Activated T-cell treated with anti-CD3 and anti-CD28 coated beads, Interleukin-2, amount 50 U/mL, for 48 hours (primary cell): ENCODE data around the gene DTNB.
"Not testable (repeated sequence)": the region's sequence is repeated elsewhere in the genome, so short reads cannot be mapped to it uniquely, and the experiment has no call there.

ENCODE experiments used
- DNase-seq, 2 experiments: peaks; one replicate each; pipeline ENCODE4 v3.0.0-alpha.2; 2020

The DTNB gene

DNA sequence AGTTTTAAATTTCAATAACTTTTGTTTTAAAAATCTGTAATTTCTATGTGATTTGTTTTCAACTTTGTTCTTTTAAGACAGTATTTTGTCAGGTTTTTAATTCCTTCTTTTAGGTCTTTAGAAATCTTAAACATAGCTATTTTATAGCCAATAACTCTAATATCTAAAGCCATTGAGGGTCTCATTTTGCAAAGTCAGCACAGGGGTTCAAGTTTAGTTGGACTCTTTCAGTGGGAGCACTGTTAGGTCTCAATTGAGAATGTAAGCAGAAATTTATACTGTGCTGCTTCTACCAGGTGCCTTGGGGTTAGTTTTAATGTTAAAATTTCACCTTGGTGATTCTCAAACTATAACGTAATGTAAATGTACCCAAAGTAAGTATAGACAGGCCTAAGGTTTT, 226.4 kb downstream of the DTNB start:
- no peak for DNase-seq

- DNase-seq, result no peak
Measured at GRCh38 chr2:25446122-25446521, 227.3 kb downstream of the DTNB start.

DNA sequence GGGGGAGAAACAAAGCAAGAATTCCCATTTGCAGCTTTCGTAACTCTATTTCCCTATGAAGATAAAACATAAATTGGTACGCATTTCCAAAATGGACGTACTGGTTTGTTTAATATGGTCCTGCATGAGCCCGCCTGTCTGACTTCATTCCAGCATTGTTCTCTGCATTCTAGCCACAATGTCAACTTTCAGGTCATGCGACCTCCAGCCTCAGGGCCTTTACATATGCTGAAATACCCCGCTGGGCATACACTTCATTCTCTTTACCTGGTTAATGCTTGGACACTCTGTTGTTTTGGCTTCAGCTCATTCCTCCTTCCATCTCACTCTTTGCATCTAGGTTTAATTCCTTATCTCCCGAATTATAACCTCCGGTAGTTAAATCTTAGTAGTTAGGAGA, 227.9 kb downstream of the DTNB start:
- no peak for DNase-seq

GRCh38 chr2:25444608-25445270, 228.6 kb downstream of the DTNB start:
- DNase-seq, result no peak

- DNase-seq, result no peak
Measured at GRCh38 chr2:25443766-25444165, 229.6 kb downstream of the DTNB start.

- DNase-seq, result no peak
Measured at GRCh38 chr2:25441353-25441752, 232.0 kb downstream of the DTNB start.

- DNase-seq, result no peak
Measured at GRCh38 chr2:25438793-25439192, 234.6 kb downstream of the DTNB start.

- no peak for DNase-seq
Measured at GRCh38 chr2:25437881-25438662, 235.3 kb downstream of the DTNB start.

- no peak for DNase-seq
Measured at GRCh38 chr2:25435421-25435820, 238.0 kb downstream of the DTNB start.

DNA sequence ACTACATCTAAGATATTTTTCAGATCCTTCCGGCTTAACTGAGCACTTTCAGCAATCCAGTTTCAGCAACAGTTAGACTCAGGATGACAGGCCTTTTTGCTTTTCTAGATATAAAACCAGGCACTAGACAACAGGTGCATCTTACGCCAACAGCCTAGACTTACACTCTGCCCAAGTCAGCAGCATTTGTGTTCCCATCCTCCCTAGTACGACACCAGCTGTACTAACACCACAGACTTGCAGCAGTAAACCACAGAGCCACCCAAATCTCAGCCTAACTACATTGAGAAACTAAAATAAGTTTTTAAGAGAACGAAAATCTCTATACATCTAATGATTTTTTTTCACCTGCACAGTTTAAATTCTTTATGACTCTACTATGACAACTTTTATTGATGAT, 241.8 kb downstream of the DTNB start:
- no peak for DNase-seq

DNA sequence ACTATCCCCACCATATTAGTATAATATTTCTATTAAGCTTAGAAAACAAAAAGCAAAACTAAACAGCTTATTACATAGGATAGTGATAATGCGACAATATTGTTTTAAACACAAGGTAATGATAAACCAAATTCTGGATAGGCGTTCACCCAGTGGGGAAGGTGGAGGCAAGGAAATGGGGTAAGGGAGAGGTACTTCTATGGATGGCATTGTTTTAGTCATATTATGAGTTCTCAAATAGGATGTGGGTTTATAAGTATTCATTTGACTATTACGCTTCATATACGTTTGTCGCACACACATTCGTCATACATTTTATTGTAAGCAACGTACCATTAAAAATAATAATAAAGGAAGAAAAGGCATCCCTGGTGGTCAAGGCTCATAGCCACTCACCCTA, 242.8 kb downstream of the DTNB start:
- DNase-seq, result no peak

DNA sequence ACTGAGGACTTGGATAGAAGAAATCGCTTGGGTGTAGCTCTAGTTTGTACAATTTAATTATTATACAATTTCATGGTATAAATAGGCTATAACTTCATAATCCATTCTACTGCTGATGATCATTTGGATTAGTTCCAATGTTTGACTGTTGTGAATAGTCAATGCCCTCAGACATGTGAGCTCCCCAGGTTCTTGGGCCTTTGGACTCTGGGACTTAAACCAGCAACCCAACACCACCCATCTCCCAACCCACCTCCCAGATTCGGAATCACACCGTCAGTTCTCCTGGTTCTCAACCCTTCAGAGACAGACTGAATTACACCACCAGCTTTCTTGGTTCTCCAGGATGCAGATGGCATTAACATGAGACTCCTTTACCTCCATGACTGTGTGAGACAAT, 247.1 kb downstream of the DTNB start:
- no peak for DNase-seq

DNA sequence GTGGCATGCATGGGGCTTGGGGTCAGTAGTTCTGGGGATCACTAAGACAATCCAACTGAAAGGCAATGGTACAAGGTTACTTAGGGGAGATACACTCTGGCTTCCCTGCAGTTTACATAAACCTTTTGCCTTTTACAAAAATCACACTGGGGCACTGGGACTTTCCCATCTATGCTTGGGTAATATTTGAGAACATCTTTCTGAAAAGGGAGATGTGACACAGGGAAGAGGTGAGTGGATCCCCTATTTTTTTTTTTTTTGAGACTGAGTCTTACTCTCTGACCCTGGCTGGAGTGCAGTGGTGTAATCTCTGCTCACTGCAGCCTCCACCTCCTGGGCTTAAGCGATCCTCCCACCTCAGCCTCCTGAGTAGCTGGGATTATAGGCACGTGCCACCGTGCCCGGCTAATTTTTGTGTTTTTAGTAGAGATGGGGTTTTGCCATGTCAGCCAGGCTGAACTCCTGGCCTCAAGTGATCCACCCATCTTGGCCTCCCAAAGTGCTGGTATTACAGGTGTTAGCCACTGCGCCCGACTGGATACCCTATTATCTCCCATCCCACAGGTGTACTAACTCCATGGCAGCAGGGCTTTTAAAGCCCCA, 248.8 kb downstream of the DTNB start:
- DNase-seq, result no peak

GRCh38 chr2:25421820-25422411, 251.5 kb downstream of the DTNB start:
- no peak for DNase-seq

DNA sequence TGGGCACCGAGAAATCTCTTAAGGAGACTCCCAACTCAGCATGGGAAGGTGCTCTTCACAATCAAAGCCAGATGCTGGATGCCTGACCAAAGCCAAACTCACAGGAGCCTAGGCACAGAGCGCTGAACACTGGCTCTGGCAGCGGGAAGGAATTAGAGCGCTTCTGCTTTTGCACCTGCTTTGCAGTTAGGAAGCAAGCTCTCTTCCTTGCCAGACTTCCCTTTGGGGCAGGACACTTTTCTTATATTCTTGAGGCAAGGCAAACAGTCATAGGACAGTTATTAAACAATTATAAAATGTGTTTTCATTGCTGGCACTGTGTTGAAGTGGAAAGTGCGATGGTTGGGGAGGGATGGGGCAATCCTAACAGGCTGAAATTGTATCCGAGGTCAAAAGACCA, 252.1 kb downstream of the DTNB start:
- DNase-seq, result no peak

DNA sequence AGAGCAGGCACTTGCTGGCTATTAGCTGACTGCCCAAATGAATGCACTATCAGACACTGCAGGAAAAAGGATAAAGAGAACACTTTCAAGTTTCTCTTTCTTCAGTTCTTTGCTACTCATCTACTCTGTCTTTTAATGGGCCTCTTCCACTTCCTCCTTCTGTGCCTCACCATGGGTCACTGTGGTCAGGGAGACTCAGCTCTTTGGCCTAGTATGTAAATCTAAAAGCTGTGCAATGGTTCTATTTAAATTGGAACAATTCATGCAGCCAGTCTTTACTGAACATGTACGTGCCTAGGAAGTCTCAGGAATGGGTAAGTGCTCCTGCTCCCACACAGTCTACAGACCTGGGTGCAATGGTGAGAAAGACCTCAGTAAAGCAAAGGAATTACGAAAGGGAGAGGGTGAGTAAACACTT, 252.5 kb downstream of the DTNB start:
- DNase-seq, result no peak

GRCh38 chr2:25419678-25420242, 253.6 kb downstream of the DTNB start:
- DNase-seq, result no peak

- DNase-seq, result no peak
Measured at GRCh38 chr2:25418944-25419677, 254.3 kb downstream of the DTNB start.

DNA sequence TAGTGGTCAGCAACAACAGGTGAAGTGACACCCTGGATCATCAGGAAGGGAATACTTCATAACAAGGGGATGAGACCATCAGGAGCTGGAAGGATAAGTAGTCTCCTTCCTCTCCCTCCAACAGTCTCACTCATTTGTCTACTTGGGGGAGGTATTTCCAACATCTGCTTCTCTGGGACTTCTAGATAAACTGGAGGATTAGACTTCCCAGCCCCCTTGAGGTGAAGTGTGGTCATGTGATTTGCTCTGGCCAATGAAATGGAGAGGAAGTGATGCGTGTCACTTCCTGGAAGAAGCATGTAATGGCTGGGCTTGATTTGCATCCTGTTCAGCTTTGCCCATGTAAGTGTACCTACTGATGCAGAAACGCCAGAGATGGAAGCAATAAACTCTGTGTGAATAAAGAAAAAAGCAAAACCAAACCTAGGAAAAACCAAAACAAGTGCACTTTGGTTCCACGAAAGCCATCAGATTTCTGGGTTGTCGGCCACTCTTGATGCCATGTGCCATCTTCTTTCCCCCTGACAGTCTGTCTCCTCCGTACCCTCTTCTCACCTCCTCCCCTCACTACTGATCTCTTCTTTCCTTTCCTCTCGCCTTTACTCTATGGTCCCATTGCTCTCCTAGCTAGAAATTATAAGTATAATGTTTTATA, 255.5 kb downstream of the DTNB start:
- no peak for DNase-seq

GRCh38 chr2:25416674-25417073, 256.7 kb downstream of the DTNB start:
- no peak for DNase-seq

GRCh38 chr2:25414781-25415180, 258.6 kb downstream of the DTNB start:
- DNase-seq, result no peak

DNA sequence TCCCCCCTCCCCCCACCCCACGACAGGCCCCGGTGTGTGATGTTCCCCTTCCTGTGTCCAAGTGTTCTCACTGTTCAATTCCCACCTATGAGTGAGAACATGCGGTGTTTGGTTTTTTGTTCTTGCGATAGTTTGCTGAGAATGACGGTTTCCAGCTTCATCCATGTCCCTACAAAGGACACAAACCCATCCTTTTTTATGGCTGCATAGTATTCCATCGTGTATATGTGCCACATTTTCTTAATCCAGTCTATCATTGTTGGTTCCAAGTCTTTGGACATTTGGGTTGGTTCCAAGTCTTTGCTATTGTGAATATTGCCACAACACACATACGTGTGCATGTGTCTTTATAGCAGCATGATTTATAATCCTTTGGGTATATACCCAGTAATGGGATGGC, 260.0 kb downstream of the DTNB start:
- DNase-seq, result not testable (repeated sequence)
